Left ventricle myocardium inferior (tissue), 1 donor: ENCODE measurements around the gene PDE6A. TPM values are rescaled to one million over a fixed set of nuclear protein-coding genes. Genes with fewer than 3 reads are reported as not detected.
A peak's percentile ranks its signal among the peaks of the same experiment; 100 is the strongest.

ENCODE experiments used
- DNase-seq: peaks from one replicate; pipeline ENCODE4 v3.0.0-alpha.2; 2020
- H3K27ac ChIP-seq: fragments of 200-600 bp; replicated peaks from 2 replicates; pipeline ENCODE4 v1.8.0; 2021
- H3K27me3 ChIP-seq: fragments of 200-600 bp; 2 replicates; pipeline ENCODE4 v1.8.0; 2021; ENCODE audit warnings: low read depth
- H3K36me3 ChIP-seq: fragments of 200-600 bp; 2 replicates; pipeline ENCODE4 v1.8.0; 2021
- H3K4me1 ChIP-seq: fragments of 200-600 bp; 2 replicates; pipeline ENCODE4 v1.8.0; 2021
- H3K4me3 ChIP-seq: fragments of 200-600 bp; 2 replicates; pipeline ENCODE4 v1.8.0; 2021; ENCODE audit warnings: mild to moderate bottlenecking, moderate library complexity
- H3K9me3 ChIP-seq: fragments of 200-600 bp; replicated peaks from 2 replicates; pipeline ENCODE4 v1.8.0; 2021
- CTCF ChIP-seq: fragments of 200-600 bp; IDR thresholded peaks from 2 replicates; pipeline ENCODE4 v1.8.0; 2021; ENCODE audit warnings: antibody characterized with exemption, mild to moderate bottlenecking, borderline replicate concordance
- intact Hi-C: fragments of 100-400 bp; cut with micrococcal nuclease; formaldehyde crosslinking; loops from one replicate; pipeline ENCODE4 v1.11.0; 2022
- total RNA-seq: library from RNA; stranded (reverse); fragmentation: NEBNext Ultra II Directional; extraction: Animal tissue kit (Norgen Biotek cat#: 25700); gene quantifications from one replicate; pipeline ENCODE4 v1.2.1, GENCODE V29; 2021
- donor health status: DM: no; HTN: yes; CAD: no; lungs with severe emphysema.

The PDE6A gene
- total RNA-seq, 1 donor from 2014 or later = 0.22 TPM

DNA sequence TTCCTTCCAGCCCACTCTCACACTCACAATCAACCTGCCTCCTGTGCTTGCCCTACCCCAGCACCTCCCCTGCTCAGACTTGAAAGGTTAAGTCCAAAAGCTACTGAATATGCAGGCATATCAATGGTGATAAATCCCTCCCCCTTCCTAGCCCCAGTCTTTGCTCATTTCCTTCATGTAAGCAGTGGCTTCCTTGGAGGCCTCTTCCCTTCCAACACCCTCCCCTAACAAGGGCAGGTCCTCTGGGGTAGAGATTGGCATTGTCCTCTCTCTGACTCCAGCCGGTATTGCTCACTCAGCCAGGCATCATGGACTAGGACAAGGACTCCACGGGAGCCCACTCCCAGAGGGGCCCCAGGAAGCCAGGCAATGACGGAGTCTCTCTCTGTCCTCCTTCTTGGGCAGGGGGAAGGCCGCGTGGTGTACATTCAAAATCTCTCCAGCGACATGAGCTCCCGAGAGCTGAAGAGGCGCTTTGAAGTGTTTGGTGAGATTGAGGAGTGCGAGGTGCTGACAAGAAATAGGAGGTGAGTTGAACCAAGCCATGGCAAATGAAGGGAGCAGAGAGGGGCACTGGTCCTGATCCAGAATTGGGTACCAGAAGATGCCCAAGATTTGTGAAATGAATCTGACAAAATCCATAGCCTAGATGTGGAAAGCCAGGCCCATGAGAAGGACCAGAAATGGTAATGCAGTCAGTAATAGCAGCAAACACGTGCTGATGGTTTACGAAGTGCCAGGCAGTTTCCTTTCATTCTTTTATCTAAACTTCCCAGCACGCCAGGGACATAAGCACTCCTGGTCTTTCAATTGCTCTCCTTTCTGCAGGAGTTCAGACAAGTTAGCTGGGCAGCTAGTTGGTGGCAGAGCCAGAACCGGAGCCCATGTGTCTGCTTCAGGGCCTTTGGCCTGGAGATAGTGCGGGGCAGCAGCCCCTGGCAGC lies 102.5 kb downstream of the PDE6A start:
- Histone ChIP-seq H3K4me3 (no peak overlapping the region), H3K4me1 (peaks cover 57% of the 10 kb centered on the region), H3K27ac (peak overlapping the region; percentile 71), H3K36me3 (peaks cover 83% of the 10 kb centered on the region), H3K27me3 (no peaks in the 10 kb centered on the region), H3K9me3 (no peaks in the 10 kb centered on the region)
- TF ChIP-seq CTCF = no peak
- DNase-seq = no peak
- intact Hi-C loops = no loop called here

GRCh38 chr5:149840226-149840825 lies 104.3 kb downstream of the PDE6A start:
- Histone ChIP-seq H3K4me3 (no peak overlapping the region), H3K27ac (peak overlapping the region; percentile 60), H3K27me3 (no peaks in the 10 kb centered on the region), H3K9me3 (no peaks in the 10 kb centered on the region), H3K4me1 (peaks cover 74% of the 10 kb centered on the region), H3K36me3 (peaks cover 83% of the 10 kb centered on the region)
- no peak for DNase-seq
- intact Hi-C loops = no loop called here
- TF ChIP-seq CTCF = no peak

GRCh38 chr5:149839761-149840160 lies 104.8 kb downstream of the PDE6A start:
- intact Hi-C loops = loop anchor here (10.0 kb wide), 2 partner anchors 125 to 155 kb away; partner anchors contain the start of gene SLC26A2
- H3K27ac ChIP-seq = peak overlapping the region; percentile 60

DNA sequence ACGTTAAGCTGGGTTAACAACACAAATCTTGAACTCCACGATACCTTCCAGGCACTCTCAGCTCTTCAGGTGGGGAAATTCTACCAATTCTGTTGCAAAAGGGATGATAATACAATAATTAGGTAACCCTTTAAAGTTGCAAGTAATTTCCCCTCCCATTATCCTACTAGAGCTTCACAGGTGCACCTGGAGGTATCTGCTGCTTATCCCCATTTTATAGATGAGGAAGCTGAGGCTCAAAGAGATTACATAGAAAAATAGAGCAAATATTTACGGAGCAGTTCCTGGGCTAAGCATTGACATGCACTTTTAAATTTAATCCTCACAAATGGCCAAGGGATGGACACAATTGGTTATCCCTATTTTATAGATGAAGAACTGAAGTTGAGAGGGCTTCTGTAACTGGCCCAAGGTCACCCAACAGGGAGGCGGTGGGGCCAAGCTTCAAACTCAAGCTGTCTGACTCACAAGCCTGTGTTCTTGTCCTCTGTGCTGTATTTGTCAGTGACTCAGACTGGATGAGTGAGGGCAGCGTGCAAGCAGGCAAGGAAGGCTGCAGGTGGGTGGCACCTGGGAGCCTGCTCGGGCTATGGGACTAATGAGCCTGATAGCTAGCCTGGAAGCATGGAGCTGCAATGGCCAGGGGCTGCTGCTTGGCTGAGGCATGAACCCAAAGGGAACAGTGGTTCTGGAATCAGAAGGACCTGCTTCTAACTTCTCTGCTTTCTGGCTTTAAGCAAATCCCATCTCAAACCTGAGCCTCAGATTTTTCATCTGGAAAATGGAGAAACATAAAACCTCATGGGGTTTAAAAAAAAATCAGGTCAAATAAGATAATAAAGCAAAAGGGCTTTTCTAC lies 105.5 kb downstream of the PDE6A start:
- intact Hi-C loops = loop anchor here (10.0 kb wide), 2 partner anchors 126 to 156 kb away; partner anchors contain the start of gene SLC26A2
- no peak for TF ChIP-seq CTCF
- Histone ChIP-seq H3K4me3 (no peak overlapping the region), H3K36me3 (peaks cover 83% of the 10 kb centered on the region), H3K9me3 (no peaks in the 10 kb centered on the region), H3K27ac (peak overlapping the region; percentile 60), H3K27me3 (no peaks in the 10 kb centered on the region), H3K4me1 (peaks cover 87% of the 10 kb centered on the region)
- no peak for DNase-seq

More at GRCh38 chr5:149839761-149840160, 104.8 kb downstream of the PDE6A start:
- Histone ChIP-seq H3K9me3 (no peaks in the 10 kb centered on the region), H3K4me3 (no peak overlapping the region), H3K4me1 (peaks cover 80% of the 10 kb centered on the region), H3K27me3 (no peaks in the 10 kb centered on the region), H3K36me3 (peaks cover 83% of the 10 kb centered on the region)
- TF ChIP-seq CTCF = no peak
- DNase-seq = no peak

DNA sequence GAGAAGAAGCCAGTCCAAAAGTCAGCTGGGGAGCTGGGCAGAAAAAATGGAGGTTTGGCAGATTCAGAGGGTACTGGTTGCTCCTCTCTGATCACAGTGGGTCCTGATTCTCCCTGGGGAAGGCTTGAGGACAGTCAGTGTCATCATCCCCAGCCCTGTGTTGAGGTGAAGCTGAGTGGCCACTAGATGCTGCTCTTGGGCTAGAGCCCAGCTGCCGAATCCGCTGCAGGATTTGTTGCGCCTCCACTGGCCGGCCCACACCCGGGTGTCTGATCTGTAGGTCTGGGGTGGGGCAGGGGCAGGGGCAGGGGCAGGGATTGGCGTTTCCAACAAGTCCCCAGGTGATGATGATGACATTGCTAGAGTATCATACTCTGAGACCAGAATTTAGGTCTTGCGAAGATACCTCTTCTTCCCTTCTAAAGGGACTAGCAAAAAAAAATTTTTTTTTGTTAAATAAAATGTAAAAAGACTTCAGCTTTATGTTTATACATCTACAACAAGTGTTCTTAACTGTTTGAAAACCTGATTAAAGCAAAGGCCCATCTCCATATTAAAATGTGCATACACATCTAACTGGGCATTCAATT lies 106.8 kb downstream of the PDE6A start:
- H3K27ac ChIP-seq = peak overlapping the region; percentile 33
- DNase-seq = no peak
- H3K27me3 ChIP-seq = no peaks in the 10 kb centered on the region
- intact Hi-C loops = loop anchor here (10.0 kb wide), 2 partner anchors 127 to 157 kb away; partner anchors contain the start of gene SLC26A2
- no peak overlapping the region for H3K4me3 ChIP-seq
- peaks cover 83% of the 10 kb centered on the region for H3K36me3 ChIP-seq
- H3K9me3 ChIP-seq = no peaks in the 10 kb centered on the region
- H3K4me1 ChIP-seq = peaks cover 86% of the 10 kb centered on the region
- TF ChIP-seq CTCF = peak; percentile 64
